ENCODE data around the gene CCDC82.

Gene CCDC82

GRCh38 chr11:96361778-96362177, 27.9 kb downstream of the CCDC82 start:
- DNase-seq (ENCODE audit: low read depth in 2 of 2): no peak

DNA sequence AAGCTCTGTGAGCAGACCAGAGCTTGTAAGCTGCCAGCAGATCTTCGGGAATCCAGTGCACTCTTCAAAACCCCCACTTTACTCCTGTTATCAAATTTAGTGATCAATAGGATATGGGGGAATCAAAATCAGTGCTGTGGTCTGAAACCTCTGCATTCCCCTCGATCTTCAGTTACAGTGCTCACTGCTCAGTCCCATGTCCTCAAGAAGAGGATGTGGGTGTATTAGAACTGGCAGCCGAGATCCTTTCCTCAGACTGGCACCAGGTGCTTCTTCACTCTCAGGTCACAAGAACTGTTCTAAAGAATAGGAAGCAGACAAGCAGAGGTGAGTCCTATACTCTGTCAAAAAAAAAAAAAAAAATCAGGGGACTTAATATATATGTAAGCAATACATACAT, 31.4 kb downstream of the CCDC82 start:
- no peak for DNase-seq (ENCODE audit: low read depth in 2 of 2)

DNA sequence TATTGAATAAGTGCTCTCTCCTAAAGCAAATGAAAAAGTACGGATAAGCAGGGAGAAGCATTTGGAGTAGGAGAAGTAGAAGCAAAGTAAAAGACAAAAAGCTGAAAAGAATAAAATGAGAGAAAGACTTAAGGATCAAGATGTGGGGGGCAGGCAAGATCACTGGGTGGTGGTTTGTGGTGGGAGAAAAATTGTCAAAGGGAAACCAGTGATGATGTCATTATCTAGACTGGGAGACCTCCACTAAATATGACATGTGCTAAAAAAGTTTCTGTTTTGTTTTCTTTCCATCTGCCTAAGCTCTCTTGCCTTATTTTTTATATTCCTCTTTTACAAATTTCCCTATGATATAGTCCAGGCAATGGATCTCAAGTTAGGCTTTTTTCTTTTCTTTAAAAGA, 31.9 kb downstream of the CCDC82 start:
- DNase-seq (ENCODE audit: low read depth in 2 of 2): no peak

DNA sequence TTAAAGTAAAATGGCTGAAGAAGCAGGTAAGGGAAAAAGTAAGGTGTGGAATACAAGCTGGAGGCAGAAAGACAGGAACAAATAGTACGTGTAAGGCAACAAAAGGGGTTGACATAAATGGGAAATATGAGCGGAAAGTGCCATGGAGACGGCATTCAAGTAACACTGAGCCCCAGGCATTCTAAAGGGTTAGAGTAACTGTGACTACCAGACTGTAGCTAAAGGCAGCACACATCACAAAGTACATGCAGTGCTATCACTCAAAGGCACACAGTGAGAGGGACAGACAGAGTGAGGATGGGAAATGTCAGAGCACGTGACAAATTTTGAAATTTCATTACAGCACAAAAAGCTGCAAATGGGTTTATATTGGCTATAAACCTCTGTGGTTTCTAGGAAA, 32.9 kb downstream of the CCDC82 start:
- DNase-seq (ENCODE audit: low read depth in 2 of 2): no peak

- DNase-seq (ENCODE audit: low read depth in 2 of 2): peak; percentile 82 to 86
These were observed 46.6 kb downstream of the CCDC82 start, which contains the start of gene MAML2 for GRCh38 chr11:96342961-96343711. MAML2 (minus strand) TSS chr11:96343195; CDS start chr11:96341895, 1,300 bp downstream.

- DNase-seq (ENCODE audit: low read depth in 2 of 2): no peak
These were observed 47.4 kb downstream of the CCDC82 start for GRCh38 chr11:96342014-96342960.

- DNase-seq (ENCODE audit: low read depth in 2 of 2): peak; percentile 35 to 36
These were observed 48.3 kb downstream of the CCDC82 start for GRCh38 chr11:96341211-96342013.

- DNase-seq (ENCODE audit: low read depth in 2 of 2): no peak
These were observed 49.2 kb downstream of the CCDC82 start for GRCh38 chr11:96340555-96340885.

DNA sequence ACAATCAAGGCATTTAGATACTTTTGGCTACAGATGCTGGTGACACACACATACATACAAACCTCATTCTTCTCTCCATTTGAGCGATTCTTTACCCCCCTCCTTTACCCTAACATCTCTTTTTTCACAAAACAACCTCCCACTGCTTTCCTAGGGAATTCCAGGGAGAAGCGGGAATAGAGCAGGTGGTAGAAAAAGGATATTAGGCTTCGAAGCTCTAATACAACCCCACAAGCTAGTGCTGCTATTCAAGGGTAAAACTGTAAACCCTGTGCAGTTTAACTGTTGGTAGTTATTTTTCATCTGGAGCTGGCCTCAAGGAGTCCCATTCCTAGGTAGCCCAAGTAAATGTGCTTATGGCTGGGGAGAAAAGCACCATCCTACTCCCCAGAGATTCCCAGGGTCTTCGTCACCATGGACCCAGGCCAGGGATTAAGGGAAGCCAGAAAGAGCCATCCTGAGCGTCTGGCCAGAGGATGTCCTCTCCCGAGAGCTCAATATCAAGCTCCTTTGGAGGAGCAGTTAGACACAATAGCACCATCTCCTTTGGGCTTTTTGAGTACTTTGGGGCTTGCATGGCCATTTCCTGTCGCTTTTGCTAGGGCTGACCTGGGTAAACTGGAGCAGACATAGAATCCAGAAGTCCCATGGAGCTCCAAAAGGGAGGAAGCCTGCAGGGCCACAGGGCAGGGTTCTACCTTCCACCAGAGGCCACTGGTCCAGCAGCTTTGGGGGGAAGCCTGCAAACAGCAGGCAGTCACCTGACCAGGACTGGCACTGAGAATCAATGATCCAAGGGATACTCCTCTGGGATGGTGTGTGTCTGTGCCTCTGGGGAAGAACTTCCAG, 49.8 kb downstream of the CCDC82 start:
- no peak for DNase-seq (ENCODE audit: low read depth in 2 of 2)

GRCh38 chr11:96338910-96339705, 50.6 kb downstream of the CCDC82 start:
- no peak for DNase-seq (ENCODE audit: low read depth in 2 of 2)

DNA sequence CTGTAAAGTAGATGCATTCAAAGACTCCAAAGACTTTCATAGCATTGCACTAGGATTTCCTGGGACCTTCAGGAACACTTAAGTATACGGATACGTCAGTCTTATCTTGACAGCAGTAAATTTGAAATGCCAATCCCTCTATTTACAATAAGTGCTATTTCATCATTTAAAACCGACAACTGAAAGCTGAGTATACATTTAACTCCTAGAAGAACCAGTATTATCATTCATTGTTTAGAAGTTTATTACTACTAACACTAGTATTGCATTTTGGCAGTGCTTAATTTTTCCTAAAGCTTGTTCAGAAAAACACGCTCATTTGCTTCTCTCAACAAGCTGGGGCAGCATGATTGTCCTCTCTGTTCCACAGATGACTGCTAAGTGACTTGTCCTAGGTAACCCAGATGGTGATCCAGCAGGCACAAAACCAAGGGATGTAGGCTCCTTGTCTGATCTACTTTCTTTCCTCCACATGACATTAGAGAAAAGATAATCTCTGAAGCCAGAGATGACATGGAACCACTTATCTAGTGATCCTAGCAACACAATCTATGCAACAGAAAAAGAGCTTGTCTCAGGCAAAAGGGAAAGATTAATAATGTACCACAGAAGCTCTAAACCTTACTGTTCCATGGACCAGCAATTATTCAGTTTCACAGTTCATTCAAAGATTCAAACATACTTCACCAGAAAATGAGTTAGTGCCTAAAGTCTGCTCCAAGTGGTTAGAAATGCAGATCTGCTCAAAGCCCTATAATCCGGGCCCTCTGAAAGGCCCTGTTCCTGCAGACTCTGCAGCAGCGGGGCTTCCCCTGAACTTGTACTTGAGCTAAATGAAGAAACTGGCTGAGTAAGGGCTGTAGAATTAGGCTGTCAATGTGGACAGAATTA, 51.9 kb downstream of the CCDC82 start:
- peak; percentile 43 for DNase-seq (ENCODE audit: low read depth in 2 of 2)

- no peak for DNase-seq (ENCODE audit: low read depth in 2 of 2)
These were observed 54.3 kb downstream of the CCDC82 start for GRCh38 chr11:96335388-96335787.

- DNase-seq (ENCODE audit: low read depth in 2 of 2): no peak
These were observed 55.5 kb downstream of the CCDC82 start for GRCh38 chr11:96334219-96334618.

- DNase-seq (ENCODE audit: low read depth in 2 of 2): no peak
These were observed 56.5 kb downstream of the CCDC82 start for GRCh38 chr11:96333191-96333719.

DNA sequence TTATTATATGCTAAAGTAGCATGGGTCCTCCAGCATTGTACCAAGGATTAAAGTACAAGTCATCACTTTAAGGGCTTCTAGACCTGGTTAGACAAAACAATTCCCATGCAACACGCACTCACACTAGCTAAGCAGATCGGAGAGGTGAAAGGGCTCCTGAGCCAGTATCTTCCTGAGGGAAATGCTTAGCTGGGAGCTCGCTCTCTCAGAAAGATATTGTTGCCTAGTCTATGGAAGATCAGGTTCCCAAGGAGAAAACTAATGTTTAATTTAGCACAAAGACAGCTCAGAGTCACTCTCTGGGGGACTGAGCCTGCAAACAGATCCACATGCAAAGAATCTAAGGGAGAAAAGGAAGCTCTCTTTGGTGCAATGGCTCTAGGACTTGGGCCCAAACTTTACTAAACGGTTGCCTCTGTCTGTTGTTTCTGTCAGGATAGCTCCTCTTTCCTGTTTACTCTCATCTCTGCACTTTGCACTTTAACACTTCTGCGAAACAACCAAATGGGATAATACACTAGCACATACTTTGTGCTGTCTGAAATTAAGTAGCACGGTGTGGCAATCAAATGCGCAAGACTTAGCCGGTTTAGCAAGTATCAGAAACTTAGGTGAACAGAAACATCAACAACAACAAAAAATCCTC, 57.5 kb downstream of the CCDC82 start:
- no peak for DNase-seq (ENCODE audit: low read depth in 2 of 2)

DNA sequence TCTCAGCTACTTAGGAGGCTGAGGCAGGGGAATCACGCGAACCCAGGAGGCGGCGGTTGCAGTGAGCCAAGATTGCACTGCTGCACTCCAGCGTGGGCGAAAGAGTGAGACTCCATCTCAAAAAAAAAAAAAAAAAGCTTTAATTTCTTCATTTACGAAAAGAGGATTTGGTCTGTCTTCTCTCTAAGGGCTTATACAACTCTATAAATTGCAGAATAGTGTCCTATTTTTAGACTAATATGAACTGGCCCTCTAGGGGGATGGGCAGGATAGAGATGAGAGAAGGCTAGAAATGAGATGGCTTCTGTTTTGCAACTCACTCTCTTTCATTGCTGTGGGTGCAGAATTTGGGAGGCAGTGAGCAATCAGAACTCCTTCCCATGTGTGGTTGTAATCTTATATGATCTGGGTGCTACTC, 58.0 kb downstream of the CCDC82 start:
- no peak for DNase-seq (ENCODE audit: low read depth in 2 of 2)

- no peak for DNase-seq (ENCODE audit: low read depth in 2 of 2)
These were observed 59.2 kb downstream of the CCDC82 start for GRCh38 chr11:96330511-96330859.

- no peak for DNase-seq (ENCODE audit: low read depth in 2 of 2)
These were observed 59.7 kb downstream of the CCDC82 start for GRCh38 chr11:96329855-96330510.

Data from stimulated activated CD4-positive, alpha-beta T cell treated with anti-CD3 and anti-CD28 coated beads, Interleukin-12 subunit alpha, Interleukin-12 subunit beta, amount 100 ng/mL, for 24 hours (primary cell).